H1 (cell line): ENCODE results near the gene MMEL1.

Experiments used
- BACH1 ChIP-seq: IDR thresholded peaks from 2 replicates; pipeline ENCODE4 v1.6.1; 2012; ENCODE audit warnings: low read length, improper control_type of control experiment
- CHD1 ChIP-seq: IDR thresholded peaks from 2 replicates; pipeline ENCODE4 v1.6.1; 2012; ENCODE audit warnings: low read depth, low read length, improper control_type of control experiment
- FOSL1 ChIP-seq: IDR thresholded peaks from 2 replicates; pipeline ENCODE4 v1.6.1; 2011; ENCODE audit warnings: mild to moderate bottlenecking, low read depth, low read length, moderate library complexity; ENCODE audit not compliant: insufficient read depth
- POLR2A ChIP-seq, 2 experiments: IDR thresholded peaks; 1 replicate in 1 of 2; 2 replicates in 1 of 2; pipeline ENCODE4 v1.6.1; 2011; ENCODE audit warnings: low read depth in 2 of 2, low read length in 2 of 2, mild to moderate bottlenecking in 2 of 2; ENCODE audit errors: control extremely low read depth in 1 of 2

DNA sequence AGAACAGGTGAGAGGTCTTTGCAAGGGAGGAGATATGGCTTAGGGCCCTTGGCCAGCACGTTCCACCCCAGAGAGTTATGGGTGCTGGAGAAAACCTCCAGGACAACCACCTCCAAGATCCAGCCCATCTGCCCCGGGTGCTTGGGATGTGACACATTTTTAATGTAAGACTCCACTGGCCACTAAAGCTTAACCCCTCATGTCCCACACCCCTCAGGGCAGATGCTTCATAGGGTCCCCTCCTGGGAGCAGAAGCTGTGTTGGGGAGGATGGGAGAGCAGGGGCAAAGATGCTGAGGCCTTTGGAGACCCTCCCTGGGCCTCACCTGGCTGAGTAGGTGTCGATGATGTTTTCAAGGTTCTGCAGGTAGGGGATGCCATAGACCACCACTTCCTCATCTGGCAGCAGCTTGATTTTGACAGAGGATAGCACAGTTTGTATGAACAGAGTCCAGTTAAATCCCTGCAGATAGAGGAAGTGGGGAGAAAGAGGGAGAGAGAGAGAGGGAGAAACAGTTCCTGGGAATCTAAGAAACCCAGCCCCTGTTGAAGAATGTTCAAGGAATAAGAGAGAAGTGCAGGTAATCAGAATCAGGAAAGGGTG is 34.4 kb downstream of the MMEL1 start:
- TF ChIP-seq POLR2A (IDR thresholded peaks at IDR 0.05; ENCODE audit: control extremely low read depth in 1 of 2, low read depth in 2 of 2, low read length in 2 of 2): no peak
- TF ChIP-seq BACH1: no peak
- no peak for TF ChIP-seq FOSL1
- TF ChIP-seq CHD1: no peak
